Sigmoid colon (tissue), 7 donors: Measurements from ENCODE around the gene REXO1. TPM values are rescaled to one million over a fixed set of nuclear protein-coding genes. Genes with fewer than 3 reads are reported as not detected.

Source experiments
- DNase-seq: peaks from one replicate; pipeline ENCODE4 v3.0.0-alpha.2; 2019
- H3K27ac ChIP-seq, 4 donors: fragments of 200-600 bp; sonication (generic); one replicate each; pipeline ENCODE4 v1.5.1; 2016 to 2019; ENCODE audit warnings: mild to moderate bottlenecking in 1 of 4
- H3K27me3 ChIP-seq, 3 donors: fragments of 200-600 bp; sonication (generic); one replicate each; pipeline ENCODE4 v1.5.1; 2019; ENCODE audit warnings: mild to moderate bottlenecking in 1 of 3
- H3K36me3 ChIP-seq, 4 donors: fragments of 200-600 bp; sonication (generic); one replicate each; pipeline ENCODE4 v1.5.1; 2016 to 2019
- H3K4me1 ChIP-seq, 4 donors: fragments of 200-600 bp; sonication (generic); one replicate each; pipeline ENCODE4 v1.5.1; 2017 to 2019
- H3K4me3 ChIP-seq, 4 donors: fragments of 200-600 bp; sonication (generic); one replicate each; pipeline ENCODE4 v1.5.1; 2017 to 2019; ENCODE audit warnings: mild to moderate bottlenecking in 2 of 4, moderate library complexity in 1 of 4
- H3K9me3 ChIP-seq, 4 donors: fragments of 200-600 bp in 3 of 4; sonication (generic) in 3 of 4; one replicate each; pipeline versions ENCODE4 v1.5.1 to v1.6.1; 2013 to 2019
- CTCF ChIP-seq, 4 experiments: fragments of 450-650 bp in 3 of 4; fragments of 200-600 bp in 1 of 4; IDR thresholded peaks; one replicate each; pipeline ENCODE4 v1.5.1; 2016 to 2019; ENCODE audit warnings: antibody characterized with exemption in 4 of 4, mild to moderate bottlenecking in 3 of 4, moderate library complexity in 2 of 4
- EP300 ChIP-seq, 4 donors: sonication (generic); formaldehyde crosslinking; IDR thresholded peaks; one replicate each; pipeline ENCODE4 v1.6.1; 2017; ENCODE audit warnings: antibody characterized with exemption in 4 of 4
- POLR2A ChIP-seq, 2 donors: fragments of 450-650 bp; IDR thresholded peaks; one replicate each; pipeline ENCODE4 v1.6.1; 2016; ENCODE audit warnings: antibody characterized with exemption in 2 of 2, mild to moderate bottlenecking in 2 of 2, moderate library complexity in 2 of 2
- POLR2AphosphoS5 ChIP-seq, 4 donors: sonication (generic); formaldehyde crosslinking; IDR thresholded peaks; one replicate each; pipeline ENCODE4 v1.6.1; 2017; ENCODE audit warnings: antibody characterized with exemption in 4 of 4
- WGBS, 2 donors: extraction: QIAGEN DNeasy Blood & Tissue Kit; methylation state at CpG; one replicate each; pipeline ENCODE4 v1.1.7; 2013; 5-methylcytosine and 5-hydroxymethylcytosine counted together
- intact Hi-C: fragments of 100-400 bp; cut with DNase I; formaldehyde crosslinking; loops from one replicate; pipeline ENCODE4 v1.15.1; 2023
- polyA plus RNA-seq, 3 donors: library from polyadenylated mRNA; stranded (reverse); fragments of 200-250 nt; gene quantifications; one replicate each; pipeline ENCODE4 v1.2.3, GENCODE V29; 2013
- total RNA-seq, 4 donors: library from RNA; depleted of rRNA; stranded (reverse); fragments of >200 nt; gene quantifications; one replicate each; pipeline ENCODE4 v1.1.0, GENCODE V29; 2016
- donor health status: healthy with polysubstance abuse.
- donor health status: Bipolar disorder and iron deficiency.
- donor health status: healthy.

The REXO1 gene
- total and polyA plus RNA-seq, 7 donors, result 8.6 to 61.8 (median 11.1) TPM

- 54 to 68% methylated on average over 9 of the region's 9 CpGs for WGBS, 2 donors
- H3K9me3 ChIP-seq, result peaks cover 4 to 9% (median 8%) of the 10 kb centered on the region in 4 donors
- intact Hi-C loops, result no loop called here
- DNase-seq, result no peak
- peaks cover 0 to 91% (median 56%) of the 10 kb centered on the region in 3 donors for H3K27me3 ChIP-seq
- no peaks in the 10 kb centered on the region for H3K36me3 ChIP-seq
- no peak overlapping the region for H3K27ac ChIP-seq
- H3K4me1 ChIP-seq, result peaks cover 0 to 4% (median 2%) of the 10 kb centered on the region in 4 donors
- TF ChIP-seq CTCF (IDR thresholded peaks at IDR 0.05) (no peak), EP300 (IDR thresholded peaks at IDR 0.05) (no peak), POLR2AphosphoS5 (IDR thresholded peaks at IDR 0.05) (no peak), POLR2A (IDR thresholded peaks at IDR 0.05) (no peak)
- H3K4me3 ChIP-seq, result no peak overlapping the region
Measured at GRCh38 chr19:1783874-1784273, 64.4 kb downstream of the REXO1 start.

GRCh38 chr19:1783354-1783753 lies 64.9 kb downstream of the REXO1 start:
- TF ChIP-seq POLR2A (IDR thresholded peaks at IDR 0.05) (no peak), POLR2AphosphoS5 (IDR thresholded peaks at IDR 0.05) (no peak), EP300 (IDR thresholded peaks at IDR 0.05) (no peak), CTCF (IDR thresholded peaks at IDR 0.05) (no peak)
- Histone ChIP-seq H3K36me3 (no peaks in the 10 kb centered on the region), H3K4me3 (no peak overlapping the region), H3K27me3 (peaks cover 2 to 91% (median 55%) of the 10 kb centered on the region in 3 donors), H3K9me3 (peaks cover 4 to 9% (median 8%) of the 10 kb centered on the region in 4 donors), H3K4me1 (peaks cover 0 to 4% (median 0%) of the 10 kb centered on the region in 4 donors), H3K27ac (no peak overlapping the region)
- 85 to 91% methylated on average over 4 of the region's 4 CpGs for WGBS, 2 donors
- DNase-seq, result no peak
- intact Hi-C loops, result no loop called here

GRCh38 chr19:1782521-1782920 lies 65.8 kb downstream of the REXO1 start:
- Histone ChIP-seq H3K36me3 (no peaks in the 10 kb centered on the region), H3K27ac (no peak overlapping the region), H3K4me1 (peaks cover 0 to 4% (median 0%) of the 10 kb centered on the region in 4 donors), H3K27me3 (peaks cover 7 to 91% (median 56%) of the 10 kb centered on the region in 3 donors), H3K4me3 (no peak overlapping the region), H3K9me3 (peaks cover 4 to 9% (median 8%) of the 10 kb centered on the region in 4 donors)
- no peak for DNase-seq
- intact Hi-C loops, result no loop called here
- TF ChIP-seq EP300 (IDR thresholded peaks at IDR 0.05) (no peak), CTCF (IDR thresholded peaks at IDR 0.05) (no peak), POLR2A (IDR thresholded peaks at IDR 0.05) (no peak), POLR2AphosphoS5 (IDR thresholded peaks at IDR 0.05) (no peak)
- 80 to 81% methylated on average over 7 of the region's 7 CpGs for WGBS, 2 donors

- intact Hi-C loops, result no loop called here
- WGBS, 2 donors, result 31 to 43% methylated on average over 14 of the region's 14 CpGs
- TF ChIP-seq POLR2AphosphoS5 (IDR thresholded peaks at IDR 0.05) (no peak), POLR2A (IDR thresholded peaks at IDR 0.05) (no peak), CTCF (IDR thresholded peaks at IDR 0.05) (no peak), EP300 (IDR thresholded peaks at IDR 0.05) (no peak)
- no peak overlapping the region for H3K4me3 ChIP-seq
- H3K27ac ChIP-seq, result no peak overlapping the region
- peaks cover 0 to 4% (median 2%) of the 10 kb centered on the region in 4 donors for H3K4me1 ChIP-seq
- no peak for DNase-seq
- no peaks in the 10 kb centered on the region for H3K36me3 ChIP-seq
- peaks cover 21 to 98% (median 77%) of the 10 kb centered on the region in 3 donors for H3K27me3 ChIP-seq
- peaks cover 4 to 9% (median 8%) of the 10 kb centered on the region in 4 donors for H3K9me3 ChIP-seq
Measured at GRCh38 chr19:1780272-1780958, 67.9 kb downstream of the REXO1 start.
